SU-DHL-6 (cell line): ENCODE measurements around the gene ACKR3.

Experiments used
- H2AFZ ChIP-seq: fragments of 200-600 bp; sonication (generic); 2 replicates; pipeline ENCODE4 v1.6.1; 2014; ENCODE audit warnings: low read depth, mild to moderate bottlenecking, moderate library complexity, mixed read lengths, antibody characterized with exemption, low read length; ENCODE audit not compliant: severe bottlenecking
- H3F3A ChIP-seq: fragments of 200-600 bp; shearing (Covaris generic); 2 replicates; pipeline ENCODE4 v1.6.0; 2016; ENCODE audit warnings: antibody characterized with exemption, mild to moderate bottlenecking; ENCODE audit not compliant: insufficient read depth
- H3K27ac ChIP-seq: fragments of 200-600 bp; sonication (generic); 2 replicates; pipeline ENCODE4 v1.5.1; 2016; ENCODE audit warnings: low read depth, mild to moderate bottlenecking, low read length, moderate library complexity, mixed read lengths
- H3K27me3 ChIP-seq: fragments of 200-600 bp; sonication (generic), shearing (Covaris generic); 2 replicates; pipeline ENCODE4 v1.6.0; 2014; ENCODE audit warnings: mild to moderate bottlenecking, low read length
- H3K36me3 ChIP-seq: fragments of 200-600 bp; sonication (generic); 2 replicates; pipeline ENCODE4 v1.6.1; 2014; ENCODE audit warnings: mild to moderate bottlenecking, low read length, mixed read lengths
- H3K4me2 ChIP-seq: fragments of 300-600, 200-600 bp; shearing (Covaris generic), sonication (generic); 2 replicates; pipeline ENCODE4 v1.6.0; 2014; ENCODE audit warnings: low read length, low read depth, mild to moderate bottlenecking; ENCODE audit not compliant: poor library complexity, severe bottlenecking
- H3K4me3 ChIP-seq: fragments of 200-600 bp; sonication (generic); 2 replicates; pipeline ENCODE4 v1.5.1; 2014; ENCODE audit warnings: antibody characterized with exemption, low read length, mild to moderate bottlenecking, mixed read lengths; ENCODE audit not compliant: insufficient read depth, poor library complexity, severe bottlenecking
- H3K79me2 ChIP-seq: fragments of 200-600 bp; sonication (generic); 2 replicates; pipeline ENCODE4 v1.6.1; 2014; ENCODE audit warnings: mild to moderate bottlenecking, low read length, moderate library complexity; ENCODE audit not compliant: insufficient read depth
- H3K9ac ChIP-seq: fragments of 200-600 bp; sonication (generic); 2 replicates; pipeline ENCODE4 v1.7.0; 2014; ENCODE audit warnings: mild to moderate bottlenecking, low read length
- H3K9me2 ChIP-seq: fragments of 200-600 bp; sonication (generic); replicated peaks from 2 replicates; pipeline ENCODE4 v1.6.1; 2014; ENCODE audit warnings: low read length; ENCODE audit not compliant: insufficient read depth
- H3K9me3 ChIP-seq: fragments of 200-600 bp; sonication (generic); 2 replicates; pipeline ENCODE4 v1.6.1; 2014; ENCODE audit warnings: low read length, mixed read lengths; ENCODE audit not compliant: insufficient read depth
- H4K20me1 ChIP-seq: fragments of 200-600 bp; sonication (generic); 2 replicates; pipeline ENCODE4 v1.6.1; 2014; ENCODE audit warnings: low read depth, mild to moderate bottlenecking, antibody characterized with exemption, low read length, moderate library complexity, mixed read lengths
- CTCF ChIP-seq: fragments of 200-600 bp; sonication (generic); IDR thresholded peaks from one replicate; pipeline ENCODE4 v1.5.1; 2017; ENCODE audit warnings: antibody characterized with exemption, mild to moderate bottlenecking, low read length, moderate library complexity; ENCODE audit not compliant: insufficient read depth, poor library complexity, severe bottlenecking
- EZH2phosphoT487 ChIP-seq: fragments of 200-600 bp; sonication (generic), shearing (Covaris generic); conservative IDR thresholded peaks from 2 replicates; pipeline ENCODE4 v1.6.1; 2018; ENCODE audit warnings: mild to moderate bottlenecking, antibody characterized with exemption, low read length, moderate library complexity, mixed read lengths

Gene ACKR3

GRCh38 chr2:236629961-236630872, 60.6 kb downstream of the ACKR3 start:
- H3K4me3 ChIP-seq = no peak overlapping the region
- no peaks in the 10 kb centered on the region for H3K9me2 ChIP-seq
- no peak overlapping the region for H3K4me2 ChIP-seq
- no peak overlapping the region for H3K27ac ChIP-seq
- no peaks in the 10 kb centered on the region for H3K36me3 ChIP-seq
- H3K79me2 ChIP-seq = no peaks in the 10 kb centered on the region
- H4K20me1 ChIP-seq = no peaks in the 10 kb centered on the region
- H3F3A ChIP-seq = no peaks in the 10 kb centered on the region
- no peak overlapping the region for H3K9ac ChIP-seq
- TF ChIP-seq EZH2phosphoT487 (no peak), CTCF (no peak)
- H2AFZ ChIP-seq = no peak overlapping the region
- no peaks in the 10 kb centered on the region for H3K9me3 ChIP-seq
- no peaks in the 10 kb centered on the region for H3K27me3 ChIP-seq

- no peak overlapping the region for H3K4me2 ChIP-seq
- H3K27me3 ChIP-seq = no peaks in the 10 kb centered on the region
- H3F3A ChIP-seq = no peaks in the 10 kb centered on the region
- H3K9ac ChIP-seq = no peak overlapping the region
- no peaks in the 10 kb centered on the region for H3K9me3 ChIP-seq
- H3K27ac ChIP-seq = no peak overlapping the region
- H4K20me1 ChIP-seq = no peaks in the 10 kb centered on the region
- no peaks in the 10 kb centered on the region for H3K36me3 ChIP-seq
- no peak overlapping the region for H3K4me3 ChIP-seq
- no peak for TF ChIP-seq EZH2phosphoT487
- no peak for TF ChIP-seq CTCF
- no peak overlapping the region for H2AFZ ChIP-seq
- no peaks in the 10 kb centered on the region for H3K9me2 ChIP-seq
- H3K79me2 ChIP-seq = no peaks in the 10 kb centered on the region
These were observed 61.7 kb downstream of the ACKR3 start for GRCh38 chr2:236631281-236631855.

GRCh38 chr2:236631856-236632291, 62.2 kb downstream of the ACKR3 start:
- H3K9ac ChIP-seq = no peak overlapping the region
- H3K9me2 ChIP-seq = no peaks in the 10 kb centered on the region

More at GRCh38 chr2:236631856-236632291, 62.2 kb downstream of the ACKR3 start:
- H3K27ac ChIP-seq = no peak overlapping the region
- TF ChIP-seq CTCF (no peak), EZH2phosphoT487 (no peak)
- no peak overlapping the region for H2AFZ ChIP-seq
- H3K27me3 ChIP-seq = no peaks in the 10 kb centered on the region
- no peak overlapping the region for H3K4me3 ChIP-seq
- no peaks in the 10 kb centered on the region for H4K20me1 ChIP-seq
- H3K79me2 ChIP-seq = no peaks in the 10 kb centered on the region
- no peaks in the 10 kb centered on the region for H3K36me3 ChIP-seq
- no peaks in the 10 kb centered on the region for H3K9me3 ChIP-seq
- no peak overlapping the region for H3K4me2 ChIP-seq
- no peaks in the 10 kb centered on the region for H3F3A ChIP-seq
